Suprapubic skin (tissue), 4 donors: ENCODE results near the gene PRR3. TPM values are rescaled to one million over a fixed set of nuclear protein-coding genes. Genes with fewer than 3 reads are reported as not detected.

Source experiments
- DNase-seq, 2 donors: peaks; one replicate each; pipeline ENCODE4 v3.0.0-alpha.2; 2019; ENCODE audit warnings: low spot score in 2 of 2
- H3K27ac ChIP-seq: fragments of 200-600 bp; sonication (generic); one replicate; pipeline ENCODE4 v1.5.1; 2019
- H3K27me3 ChIP-seq: fragments of 200-600 bp; sonication (generic); one replicate; pipeline ENCODE4 v1.5.1; 2019
- H3K36me3 ChIP-seq: fragments of 200-600 bp; sonication (generic); one replicate; pipeline ENCODE4 v1.5.1; 2019
- H3K4me1 ChIP-seq: fragments of 200-600 bp; sonication (generic); one replicate; pipeline ENCODE4 v1.5.1; 2019
- H3K4me3 ChIP-seq: fragments of 200-600 bp; sonication (generic); one replicate; pipeline ENCODE4 v1.5.1; 2019; ENCODE audit warnings: mild to moderate bottlenecking
- H3K9me3 ChIP-seq: fragments of 200-600 bp; sonication (generic); one replicate; pipeline ENCODE4 v1.5.1; 2019
- CTCF ChIP-seq, 2 donors: fragments of 200-600 bp in 1 of 2; fragments of 450-650 bp in 1 of 2; sonication (generic) in 1 of 2; IDR thresholded peaks; one replicate each; pipeline ENCODE4 v1.5.1; 2016 to 2019; ENCODE audit warnings: antibody characterized with exemption in 2 of 2, mild to moderate bottlenecking in 1 of 2, moderate library complexity in 1 of 2
- EP300 ChIP-seq: sonication (generic); formaldehyde crosslinking; IDR thresholded peaks from one replicate; pipeline ENCODE4 v1.6.1; 2017; ENCODE audit warnings: antibody characterized with exemption
- POLR2A ChIP-seq, 2 donors: fragments of 450-650 bp; IDR thresholded peaks; one replicate each; pipeline ENCODE4 v1.6.1; 2017; ENCODE audit warnings: antibody characterized with exemption in 2 of 2, mild to moderate bottlenecking in 2 of 2, moderate library complexity in 2 of 2
- POLR2AphosphoS5 ChIP-seq, 3 donors: sonication (generic); formaldehyde crosslinking; IDR thresholded peaks; one replicate each; pipeline ENCODE4 v1.6.1; 2017; ENCODE audit warnings: antibody characterized with exemption in 3 of 3
- WGBS: methylation state at CpG from one replicate; pipeline ENCODE4 v1.1.5; 2018; 5-methylcytosine and 5-hydroxymethylcytosine counted together
- total RNA-seq, 4 donors: library from RNA; depleted of rRNA; stranded (reverse); fragments of >200 nt; gene quantifications; one replicate each; pipeline ENCODE4 v1.1.0, GENCODE V29; 2016

The PRR3 gene
- total RNA-seq, 4 donors from 2014 or later = 5.5 to 10.6 (median 9.0) TPM

- no peaks in the 10 kb centered on the region for H3K9me3 ChIP-seq
- no peaks in the 10 kb centered on the region for H3K27me3 ChIP-seq
- DNase-seq = no peak
- H3K27ac ChIP-seq = peak overlapping the region; percentile 96
- H3K36me3 ChIP-seq = peaks cover 34% of the 10 kb centered on the region
- peaks cover 29% of the 10 kb centered on the region for H3K4me1 ChIP-seq
- WGBS = 0% methylated on average over 13 of the region's 15 CpGs
- TF ChIP-seq POLR2AphosphoS5 (IDR thresholded peaks at IDR 0.05) (no peak), EP300 (no peak), CTCF (IDR thresholded peaks at IDR 0.05) (no peak), POLR2A (IDR thresholded peaks at IDR 0.05) (no peak)
- H3K4me3 ChIP-seq = peak overlapping the region; percentile 85
Observed at GRCh38 chr6:30555816-30556065, 1.4 kb upstream of the PRR3 start.

DNA sequence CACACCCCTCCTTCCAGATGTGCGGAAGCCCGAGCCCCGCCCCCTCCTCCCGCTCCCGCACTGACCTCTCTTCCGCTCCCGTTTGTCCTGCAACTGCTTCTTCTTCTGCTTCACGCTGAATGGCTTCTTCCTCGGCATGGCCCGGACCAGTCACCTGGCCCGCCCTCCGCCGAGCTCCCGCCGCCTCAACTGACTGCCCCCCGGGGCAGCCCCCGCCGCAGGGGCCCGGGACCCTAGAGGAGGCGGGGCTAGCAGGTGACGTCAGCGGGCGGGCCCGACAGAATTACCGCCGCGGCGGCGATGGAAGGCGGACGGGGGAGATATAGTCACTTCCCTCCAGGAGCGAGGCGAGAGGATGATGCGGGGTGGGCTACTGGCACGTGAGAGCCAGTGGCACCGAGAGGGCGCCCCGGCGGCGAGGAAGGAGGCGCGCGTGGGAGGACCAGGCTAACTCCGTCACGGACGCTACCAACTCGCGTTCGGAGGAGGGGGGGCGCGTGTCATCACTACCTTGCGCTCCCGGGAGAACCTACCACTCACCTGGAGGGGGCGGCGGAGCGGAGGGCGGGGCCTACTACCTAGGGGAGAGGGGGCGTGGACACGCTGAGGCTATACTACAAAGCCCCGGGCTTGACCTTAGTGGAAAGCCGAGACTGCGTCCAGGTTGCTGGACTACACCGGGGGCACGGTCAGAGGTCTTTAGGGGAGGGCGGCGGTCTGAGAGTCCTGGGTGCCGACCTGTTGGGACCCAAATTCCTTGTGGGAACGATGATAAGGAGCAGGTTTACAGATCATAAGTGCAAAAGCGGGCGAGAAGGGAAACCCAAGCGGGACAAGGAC lies 809 bp upstream of the PRR3 start, which contains the start of gene GNL1:
GNL1 (minus strand) TSS at position 424 of the 840 bp plus-strand sequence; CDS start at position 138, 286 bp downstream.
- H3K27ac ChIP-seq = peak within 1 kb of the TSS; percentile 96
- WGBS = under 1% methylated on average over 25 of the region's 71 CpGs
- peaks cover 29% of the 10 kb centered on the region for H3K36me3 ChIP-seq
- H3K27me3 ChIP-seq = no peaks in the 10 kb centered on the region
- peak within 1 kb of the TSS; percentile 85 for H3K4me3 ChIP-seq
- H3K9me3 ChIP-seq = no peaks in the 10 kb centered on the region
- peaks cover 29% of the 10 kb centered on the region for H3K4me1 ChIP-seq
- TF ChIP-seq CTCF (IDR thresholded peaks at IDR 0.05) = no peak
- TF ChIP-seq POLR2A (IDR thresholded peaks at IDR 0.05) = peak; percentile 4 to 58
- peak; percentile 14 to 90 (median 82) for TF ChIP-seq POLR2AphosphoS5 (IDR thresholded peaks at IDR 0.05)
- no peak for TF ChIP-seq EP300
- peak; percentile 98 for DNase-seq

- no peak for DNase-seq
- peaks cover 29% of the 10 kb centered on the region for H3K4me1 ChIP-seq
- peak overlapping the region; percentile 96 for H3K27ac ChIP-seq
- H3K4me3 ChIP-seq = peak overlapping the region; percentile 85
- H3K36me3 ChIP-seq = peaks cover 26% of the 10 kb centered on the region
- WGBS = under 1% methylated on average over 6 of the region's 6 CpGs
- TF ChIP-seq POLR2A (IDR thresholded peaks at IDR 0.05) (no peak), CTCF (IDR thresholded peaks at IDR 0.05) (no peak), POLR2AphosphoS5 (IDR thresholded peaks at IDR 0.05) (no peak), EP300 (no peak)
- H3K9me3 ChIP-seq = no peaks in the 10 kb centered on the region
- H3K27me3 ChIP-seq = no peaks in the 10 kb centered on the region
Observed at GRCh38 chr6:30557683-30557981, 537 bp downstream of the PRR3 start.

DNA sequence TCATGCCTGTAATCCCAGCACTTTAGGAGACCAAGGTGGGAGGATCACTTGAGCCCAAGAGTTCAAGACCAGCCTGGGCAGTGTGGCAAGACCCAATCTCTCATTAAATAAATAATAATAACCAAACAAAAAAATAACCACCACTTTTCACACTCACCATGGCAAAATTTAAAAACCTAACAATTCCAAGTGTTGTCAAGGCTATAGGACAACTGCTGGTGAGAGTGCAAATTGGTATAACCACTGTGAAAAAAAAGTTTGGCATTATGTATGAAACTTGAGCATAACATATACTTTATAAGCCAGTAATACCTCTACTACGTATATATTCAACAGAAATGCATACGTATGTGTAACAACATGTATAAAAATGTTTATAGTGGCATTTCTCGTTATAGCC lies 3.8 kb downstream of the PRR3 start:
- WGBS = 92% methylated on average over 3 of the region's 3 CpGs
- Histone ChIP-seq H3K4me1 (peaks cover 14% of the 10 kb centered on the region), H3K27me3 (no peaks in the 10 kb centered on the region), H3K27ac (no peak overlapping the region), H3K9me3 (no peaks in the 10 kb centered on the region), H3K4me3 (no peak overlapping the region), H3K36me3 (peaks cover 18% of the 10 kb centered on the region)
- TF ChIP-seq CTCF (IDR thresholded peaks at IDR 0.05) (no peak), POLR2AphosphoS5 (IDR thresholded peaks at IDR 0.05) (no peak), POLR2A (IDR thresholded peaks at IDR 0.05) (no peak), EP300 (no peak)
- no peak for DNase-seq

DNA sequence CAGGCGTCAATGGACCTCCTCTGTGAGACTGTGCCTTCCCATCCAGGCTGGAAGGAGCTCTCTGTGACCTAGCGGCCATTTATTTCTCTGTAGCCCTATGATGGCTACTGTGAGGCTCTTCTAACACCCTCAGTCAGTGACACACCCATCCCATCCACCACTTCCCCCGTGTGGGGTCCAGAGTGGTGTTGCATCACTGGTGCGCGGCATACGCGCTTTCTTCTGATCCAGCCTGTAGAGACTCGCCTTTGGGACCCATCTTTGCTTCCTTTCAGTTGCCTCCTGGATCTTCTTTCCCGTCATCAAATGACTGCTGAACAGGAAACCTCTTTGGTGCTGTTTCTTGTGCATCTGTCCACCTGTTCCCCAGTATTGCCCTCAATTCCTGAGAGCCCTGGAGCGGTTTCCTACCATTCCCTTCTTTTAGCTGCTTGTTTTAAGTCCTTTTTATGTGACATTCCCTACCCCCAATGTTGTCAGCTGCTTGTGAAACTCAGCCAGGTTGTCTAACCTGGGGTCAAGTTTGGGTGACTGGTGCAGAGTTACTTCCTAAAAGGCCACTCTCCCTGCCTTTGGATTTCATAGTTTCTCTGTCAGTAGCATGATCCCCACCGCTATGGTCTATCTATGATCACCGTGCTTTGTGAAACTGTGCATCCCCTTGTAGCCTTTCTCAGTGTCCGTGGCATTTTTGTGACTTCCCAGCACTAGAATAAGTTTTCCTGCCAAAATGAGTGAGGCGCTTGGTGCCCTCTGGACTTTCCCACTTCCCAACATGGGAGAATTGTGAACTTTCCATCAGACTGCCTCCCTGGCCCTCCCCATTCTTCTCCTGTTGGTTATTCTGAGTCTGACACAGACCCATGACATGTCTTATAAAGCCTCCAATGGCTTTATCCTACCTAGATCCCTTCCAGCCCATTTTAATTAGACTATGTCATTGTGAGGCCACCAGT lies 5.7 kb downstream of the PRR3 start:
- no peak overlapping the region for H3K4me3 ChIP-seq
- no peaks in the 10 kb centered on the region for H3K27me3 ChIP-seq
- DNase-seq = no peak
- TF ChIP-seq POLR2A (IDR thresholded peaks at IDR 0.05) (no peak), CTCF (IDR thresholded peaks at IDR 0.05) (no peak), EP300 (no peak), POLR2AphosphoS5 (IDR thresholded peaks at IDR 0.05) (no peak)
- H3K36me3 ChIP-seq = peaks cover 18% of the 10 kb centered on the region
- H3K27ac ChIP-seq = no peak overlapping the region
- H3K9me3 ChIP-seq = no peaks in the 10 kb centered on the region
- peaks cover 9% of the 10 kb centered on the region for H3K4me1 ChIP-seq
- WGBS = 91% methylated on average over 14 of the region's 14 CpGs
